ENCODE results near the gene CMTM5.

GRCh38 chr14:23385642-23386265, 8.9 kb downstream of the CMTM5 start:
- TF ChIP-seq CTCF (IDR thresholded peaks at IDR 0.05; ENCODE audit: low read depth, low read length, poor library complexity, severe bottlenecking) (no peak), EZH2phosphoT487 (IDR thresholded peaks at IDR 0.05; ENCODE audit: borderline replicate concordance, low read length) (no peak)

Measured in DOHH2 (cell line).